ENCODE data around the gene LTK.
A peak's percentile ranks its signal among the peaks of the same experiment; 100 is the strongest.

LTK gene

DNA sequence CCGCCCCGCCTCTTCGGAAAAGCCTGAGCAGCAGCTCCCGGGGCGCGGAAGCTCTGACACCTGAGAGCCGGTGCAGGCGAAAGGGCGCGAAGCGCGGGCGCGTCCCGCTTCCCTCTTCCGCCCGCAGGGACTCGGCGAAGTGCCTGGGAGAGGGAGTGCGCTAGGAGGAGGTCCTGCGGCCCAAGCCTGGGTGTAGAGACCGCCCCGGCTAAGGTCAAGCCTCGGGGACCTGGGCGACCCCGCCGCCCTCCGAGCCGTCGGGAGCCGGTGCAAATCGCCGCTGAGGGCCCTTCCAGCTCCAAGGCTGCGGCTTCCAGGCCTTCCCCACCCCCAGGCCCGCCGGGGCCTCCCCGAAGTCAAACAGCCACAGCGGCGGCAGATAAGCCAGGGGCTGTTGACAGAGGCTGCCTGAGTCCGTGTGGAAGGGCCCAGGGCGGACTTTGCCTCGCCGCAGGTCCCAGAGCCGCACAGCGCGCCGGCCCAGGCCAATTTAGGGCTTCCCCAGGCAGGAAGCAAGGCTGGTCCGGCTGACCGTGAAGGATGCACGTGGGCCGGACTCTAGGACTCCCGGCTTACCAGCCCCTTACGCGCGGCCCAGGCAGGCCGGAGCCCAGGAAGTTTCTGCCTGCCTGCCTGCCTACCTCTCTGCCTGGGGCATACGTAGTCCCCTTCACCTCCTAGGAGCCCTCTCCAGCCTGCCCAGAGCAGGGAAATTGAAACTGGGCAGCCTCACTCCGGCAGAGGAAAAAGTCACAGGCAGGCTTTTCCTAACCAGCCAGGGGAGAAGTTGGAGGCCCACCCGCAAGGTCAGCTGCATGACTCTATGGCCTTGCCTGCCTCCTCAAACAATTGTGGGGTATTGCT is 17.7 kb downstream of the LTK start:
- DNase-seq, result no peak

GRCh38 chr15:41494922-41495735 is 18.5 kb downstream of the LTK start:
- no peak for DNase-seq

- peak; percentile 43 for DNase-seq
Observed at GRCh38 chr15:41494190-41494921, 19.3 kb downstream of the LTK start.

DNA sequence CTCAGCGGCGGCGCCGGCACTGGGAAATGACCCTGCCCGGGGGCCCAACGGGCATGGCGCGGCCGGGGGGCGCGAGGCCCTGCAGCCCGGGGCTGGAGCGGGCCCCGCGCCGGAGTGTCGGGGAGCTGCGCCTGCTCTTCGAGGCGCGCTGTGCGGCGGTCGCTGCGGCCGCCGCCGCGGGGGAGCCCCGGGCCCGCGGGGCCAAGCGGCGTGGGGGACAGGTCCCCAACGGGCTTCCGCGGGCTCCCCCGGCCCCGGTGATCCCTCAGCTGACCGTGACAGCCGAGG is 19.8 kb downstream of the LTK start:
- DNase-seq, result no peak

- DNase-seq, result peak; percentile 89
Observed at GRCh38 chr15:41493205-41493901, 20.3 kb downstream of the LTK start, which contains the start of gene ITPKA. Gene ITPKA, plus strand, starts transcription at chr15:41493874. Its CDS starts 54 bp downstream, at chr15:41493928.

DNA sequence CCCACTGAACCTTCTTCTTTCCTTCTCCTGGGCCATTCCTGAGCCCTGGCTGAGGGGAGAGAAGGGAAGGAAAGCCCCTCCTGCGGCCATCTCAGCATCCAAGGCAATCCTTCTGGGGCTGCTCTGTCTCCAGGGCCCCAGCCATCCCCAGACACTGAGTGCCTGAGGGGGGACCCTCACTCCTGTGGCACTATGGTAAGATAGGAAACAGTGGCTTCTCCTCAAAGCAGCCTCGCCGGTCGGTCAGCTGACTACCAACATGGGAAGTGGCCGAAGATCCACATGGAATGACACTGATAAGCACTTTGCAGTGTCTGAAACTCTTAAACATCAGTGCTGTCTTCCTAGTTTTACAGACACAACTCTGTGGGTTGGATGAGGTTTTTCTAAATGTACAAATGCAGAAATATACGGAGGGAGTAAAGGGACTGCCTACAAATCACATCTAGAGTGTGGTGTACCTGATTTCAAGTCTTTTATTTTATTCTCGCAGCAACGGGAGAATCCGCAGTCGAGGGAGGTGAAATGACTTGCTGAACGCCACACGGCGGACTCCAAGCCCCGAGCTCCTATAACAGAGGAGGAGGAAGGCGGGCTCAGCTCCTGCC is 20.9 kb downstream of the LTK start:
- no peak for DNase-seq

DNA sequence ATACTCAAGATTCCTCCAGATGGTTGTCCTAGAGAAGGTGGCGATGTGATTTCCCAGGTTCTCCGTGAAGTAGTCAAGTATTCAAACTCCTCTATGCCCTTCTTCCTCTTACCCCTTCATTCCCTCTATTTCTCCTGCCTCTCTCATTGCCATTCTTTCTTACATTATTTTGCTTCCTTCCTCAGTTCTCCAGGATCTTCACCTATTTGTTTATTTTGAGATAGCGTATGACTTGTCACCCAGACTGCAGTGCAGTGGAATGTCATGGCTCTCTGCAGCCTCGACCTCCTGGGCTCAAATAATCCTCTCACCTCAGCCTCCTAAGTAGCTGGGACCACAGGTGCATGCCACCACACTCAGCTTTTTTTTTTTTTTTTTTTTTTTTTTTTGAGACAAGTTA is 21.7 kb downstream of the LTK start:
- no peak for DNase-seq

- DNase-seq, result peak; percentile 91
Observed at GRCh38 chr15:41490355-41490754, 23.3 kb downstream of the LTK start.

- no peak for DNase-seq
Observed at GRCh38 chr15:41489641-41490040, 24.0 kb downstream of the LTK start.

- peak; percentile 56 for DNase-seq
Observed at GRCh38 chr15:41487802-41488201, 25.8 kb downstream of the LTK start.

GRCh38 chr15:41487381-41487780 is 26.2 kb downstream of the LTK start:
- no peak for DNase-seq

- no peak for DNase-seq
Observed at GRCh38 chr15:41486286-41486685, 27.3 kb downstream of the LTK start.

DNA sequence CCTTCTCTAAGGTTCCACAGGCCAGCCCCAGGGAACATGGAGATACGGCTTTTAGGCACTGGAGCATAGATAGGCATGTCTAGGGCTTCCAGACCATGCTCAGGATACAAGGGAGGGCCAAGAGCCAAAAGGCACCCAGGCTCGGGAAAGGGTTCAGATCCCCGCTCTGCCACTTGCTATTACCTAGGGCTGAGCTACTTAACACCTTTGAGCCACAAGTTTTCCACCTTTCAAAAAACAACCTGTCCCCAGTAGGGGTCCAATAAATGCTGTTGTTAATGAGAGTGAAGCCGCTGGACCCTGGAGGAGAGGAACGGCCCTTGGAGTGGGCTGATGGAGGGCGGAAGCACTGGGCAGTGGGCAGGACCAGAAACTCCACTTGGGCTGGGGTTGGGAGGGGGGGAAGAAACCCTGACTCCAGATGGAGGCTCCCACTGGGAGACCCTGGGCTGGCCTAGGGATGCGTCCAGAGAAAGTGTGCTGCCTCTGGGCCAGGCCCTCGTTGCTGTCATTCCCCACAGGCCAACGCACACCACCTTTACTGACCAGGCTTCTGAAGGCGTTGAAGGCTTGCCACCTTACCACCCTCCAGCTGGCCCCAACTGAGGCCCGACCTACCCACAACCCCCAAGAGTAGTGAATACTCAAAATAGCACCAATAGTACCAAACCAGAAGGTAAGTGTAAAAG is 28.5 kb downstream of the LTK start:
- no peak for DNase-seq

GRCh38 chr15:41483519-41483918 is 30.1 kb downstream of the LTK start:
- peak; percentile 59 for DNase-seq

GRCh38 chr15:41483115-41483514 is 30.5 kb downstream of the LTK start:
- DNase-seq, result peak; percentile 67

DNA sequence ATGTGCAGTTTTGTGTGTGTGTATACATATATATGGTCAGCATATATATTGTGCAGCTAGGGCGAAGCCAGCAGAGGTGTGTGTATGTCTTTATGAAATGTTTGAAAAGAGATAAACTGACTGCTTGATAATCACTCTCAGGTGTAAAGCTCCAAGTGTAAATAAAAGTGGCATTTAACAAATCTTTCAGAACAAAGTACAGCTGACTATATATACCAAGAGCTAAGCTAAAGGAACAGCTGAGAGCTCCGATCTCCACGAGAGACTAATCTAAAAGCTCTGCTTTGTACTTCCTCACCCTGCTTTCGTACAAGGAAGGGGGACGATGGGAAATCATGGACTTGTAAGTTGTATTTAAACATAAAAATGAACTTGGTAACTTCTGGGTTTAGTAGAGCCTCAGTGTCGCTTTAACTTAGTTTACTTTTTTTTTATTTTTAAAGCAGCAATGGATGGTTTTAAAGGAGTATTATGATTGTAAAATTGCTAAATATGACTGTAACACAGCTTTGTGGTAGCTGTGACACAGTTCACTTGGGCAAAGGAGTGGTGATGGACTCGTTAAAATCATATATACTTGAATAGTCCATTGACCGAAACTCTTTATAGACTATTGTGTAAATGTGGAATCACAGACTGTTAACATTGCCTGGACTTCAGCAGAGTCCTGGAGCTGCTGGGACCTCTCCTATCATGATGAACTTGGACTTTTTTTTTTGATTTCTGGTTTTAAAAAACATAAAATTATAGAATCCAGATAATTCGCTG is 31.3 kb downstream of the LTK start:
- no peak for DNase-seq

DNA sequence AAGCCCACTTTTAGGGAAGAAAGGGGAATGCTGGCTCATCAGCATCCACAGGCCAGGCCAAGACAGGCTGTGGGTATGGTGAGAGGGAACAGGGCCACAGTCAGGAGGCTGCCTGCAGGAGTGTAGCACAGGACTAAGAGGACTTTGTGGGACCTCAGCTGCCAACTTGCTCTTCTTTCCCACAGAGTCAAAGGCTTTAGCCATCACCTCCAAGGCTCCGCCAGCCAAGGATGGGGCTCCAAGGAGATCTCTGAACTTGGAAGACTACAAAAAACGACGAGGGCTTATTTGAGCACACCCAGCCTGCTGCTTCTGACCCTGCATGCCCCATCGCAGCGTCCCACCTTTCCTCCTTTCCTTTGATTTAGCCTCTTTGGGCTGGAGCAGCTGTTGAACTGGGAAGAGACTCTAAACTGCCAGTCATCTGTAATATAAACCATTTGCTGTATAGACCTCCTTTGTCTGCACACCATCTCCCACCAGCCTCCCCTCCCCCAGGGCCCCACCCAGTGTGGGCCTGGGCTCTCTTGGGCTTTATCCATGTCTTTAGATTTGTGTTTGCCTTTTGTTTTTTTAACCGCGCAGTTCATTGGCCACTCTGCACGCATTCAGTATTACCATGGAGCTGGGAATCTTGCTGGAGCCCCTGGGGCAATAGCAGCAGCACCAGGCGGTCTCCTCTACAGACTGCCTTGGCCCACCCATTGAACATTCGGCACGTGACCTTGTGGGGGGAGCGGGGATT is 33.1 kb downstream of the LTK start:
- no peak for DNase-seq

- no peak for DNase-seq
Observed at GRCh38 chr15:41476416-41477048, 37.1 kb downstream of the LTK start.

GRCh38 chr15:41474941-41475340 is 38.7 kb downstream of the LTK start:
- no peak for DNase-seq

DNA sequence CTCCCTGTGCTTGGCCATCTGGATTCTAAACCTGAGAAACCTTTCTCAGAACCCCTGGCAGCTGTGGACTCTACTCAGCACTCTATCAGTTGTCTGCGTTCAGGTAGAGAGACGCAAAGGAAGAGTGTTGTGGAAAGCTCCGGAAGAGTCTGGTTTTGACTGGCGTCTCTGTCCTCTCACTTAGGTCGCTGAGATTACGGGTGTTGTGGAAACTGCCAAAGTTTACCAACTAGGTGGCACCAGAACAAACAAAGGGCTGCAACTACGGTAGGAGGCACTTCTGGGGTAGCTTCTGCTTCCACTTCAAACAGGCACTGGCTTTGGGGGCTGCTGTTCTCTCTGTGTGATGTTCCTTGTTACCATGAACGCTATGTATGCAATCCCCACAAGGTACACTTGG is 39.2 kb downstream of the LTK start:
- no peak for DNase-seq

Measured in activated CD4-positive, alpha-beta T cell treated with anti-CD3 and anti-CD28 coated beads, Interleukin-10, Interleukin-2, amounts not matched to agents 100 ng/mL and 50 ng/mL, durations not matched to agents 16 hours and 8 hours (primary cell).